AG04450 (cell line): ENCODE measurements around the gene EIPR1. TPM values are rescaled to one million over a fixed set of nuclear protein-coding genes. Genes with fewer than 3 reads are reported as not detected.

Source experiments
- CTCF ChIA-PET: fragments of 300-600, 350-600 bp; formaldehyde crosslinking; extraction: SDS; loops from one replicate; lab custom pipeline; 2022; ENCODE audit warnings: antibody characterized with exemption, inconsistent platforms; lab: Charles Lee
- POLR2A ChIA-PET: fragments of 350-600 bp; formaldehyde crosslinking; extraction: SDS; loops from one replicate; lab custom pipeline; 2021; ENCODE audit warnings: antibody characterized with exemption, inconsistent platforms; lab: Yijun Ruan, JAX
- DNase-seq: peaks from one replicate; pipeline ENCODE4 v3.0.0-alpha.2; 2011; ENCODE audit warnings: low read depth, low spot score
- H3K27ac ChIP-seq: one replicate; pipeline ENCODE4 v1.5.1; 2012; ENCODE audit warnings: low read depth, low read length, control low read depth
- H3K27me3 ChIP-seq: one replicate; pipeline ENCODE4 v1.6.0; 2012; ENCODE audit warnings: low read length; ENCODE audit not compliant: control insufficient read depth, insufficient read depth
- H3K4me3 ChIP-seq: 2 replicates; pipeline ENCODE4 v1.5.1; 2011; ENCODE audit warnings: mild to moderate bottlenecking, low read depth, low read length, control low read depth
- H3K9me3 ChIP-seq: 2 replicates; pipeline ENCODE4 v1.5.1; 2012; ENCODE audit warnings: low read length; ENCODE audit not compliant: control insufficient read depth, insufficient read depth
- CTCF ChIP-seq: IDR thresholded peaks from 2 replicates; pipeline ENCODE4 v1.5.1; 2011; ENCODE audit warnings: low read depth, low read length, control low read depth, inconsistent platforms
- polyA plus RNA-seq: library from polyadenylated mRNA; depleted of rRNA; stranded (reverse); fragments of >200 nt; gene quantifications from 2 replicates; pipeline ENCODE4 v1.2.3, GENCODE V29; 2011

Gene EIPR1
- polyA plus RNA-seq, 1 experiment = 33.2 TPM

- no peak for DNase-seq
- Histone ChIP-seq H3K27me3 (no peaks in the 10 kb centered on the region), H3K9me3 (no peaks in the 10 kb centered on the region), H3K27ac (no peak overlapping the region), H3K4me3 (no peak overlapping the region)
- TF ChIP-seq CTCF = peak; percentile 98
- ChIA-PET POLR2A (interaction anchor here (0.6 kb wide), 1 partner anchor 11 kb away, joined by 3 read pairs; no protein-coding TSS in a partner anchor), CTCF (interaction anchor here (0.6 to 4.0 kb wide), 47 partner anchors 10 to 285 kb away, joined by 3 to 66 read pairs (median 5); partner anchors contain the start of genes EIPR1, RPS7 and TRAPPC12)
These were observed 46.0 kb upstream of the EIPR1 start for GRCh38 chr2:3423492-3424170.

- no peaks in the 10 kb centered on the region for H3K9me3 ChIP-seq
- ChIA-PET CTCF (interaction anchor here (1.0 to 4.0 kb wide), 10 partner anchors 9 to 230 kb away, joined by 3 to 66 read pairs (median 32); no protein-coding TSS in a partner anchor), POLR2A (no interaction called here)
- no peak overlapping the region for H3K27ac ChIP-seq
- no peak overlapping the region for H3K4me3 ChIP-seq
- DNase-seq = no peak
- no peak for TF ChIP-seq CTCF
- H3K27me3 ChIP-seq = no peaks in the 10 kb centered on the region
These were observed 44.7 kb upstream of the EIPR1 start for GRCh38 chr2:3422161-3422779.

DNA sequence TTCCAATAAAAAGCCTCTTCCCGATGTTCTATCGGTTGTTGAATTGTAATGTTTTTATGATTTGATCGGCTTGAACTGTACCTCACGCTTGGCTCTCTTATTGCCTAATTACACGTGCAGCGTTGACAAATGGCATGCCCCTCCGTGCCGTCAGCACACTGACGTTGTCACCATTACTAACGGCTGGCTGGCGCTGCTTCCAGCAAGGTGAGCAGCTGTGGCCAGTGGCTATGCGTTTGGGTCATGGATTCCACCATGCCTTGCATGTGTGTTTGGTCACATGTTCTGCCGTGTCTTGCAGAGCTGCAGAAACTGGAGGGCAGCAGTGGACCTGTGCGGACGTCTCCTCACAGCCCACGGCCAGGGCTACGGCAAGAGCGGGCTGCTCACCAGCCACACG is 44.0 kb upstream of the EIPR1 start:
- POLR2A ChIA-PET = no interaction called here

DNA sequence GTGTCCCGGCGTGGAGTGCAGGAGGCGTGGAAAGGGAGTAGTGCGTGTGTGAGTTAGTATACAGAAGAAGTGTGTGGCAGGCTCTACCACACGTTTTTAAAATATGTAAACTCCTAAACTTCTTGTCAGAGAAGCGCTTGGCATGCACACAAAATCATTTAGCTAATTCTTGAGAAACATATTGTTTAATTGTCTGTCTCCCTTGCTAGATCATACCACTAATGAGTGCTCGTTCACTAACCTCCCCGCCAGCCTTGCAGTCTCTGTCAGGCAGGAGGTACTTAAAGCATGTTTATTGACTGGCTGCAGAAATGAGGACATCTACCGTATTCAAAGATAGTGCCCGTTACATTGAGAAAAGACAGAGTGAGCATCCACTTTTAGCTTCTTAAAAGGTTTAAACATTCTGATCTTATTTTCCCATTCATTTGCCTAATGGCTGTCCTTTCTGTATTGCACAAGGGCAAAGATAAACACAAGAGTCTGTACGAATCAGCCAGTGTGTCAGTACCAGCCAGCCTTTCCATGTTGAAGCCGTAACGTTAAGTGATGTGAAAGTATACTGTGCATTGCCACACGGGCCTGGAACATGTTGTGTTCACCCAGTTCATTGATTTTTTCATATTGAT is 43.3 kb upstream of the EIPR1 start:
- Histone ChIP-seq H3K4me3 (no peak overlapping the region), H3K9me3 (no peaks in the 10 kb centered on the region), H3K27ac (no peak overlapping the region), H3K27me3 (no peaks in the 10 kb centered on the region)
- ChIA-PET CTCF (interaction anchor here (1.0 kb wide), 1 partner anchor 9 kb away, joined by 3 read pairs; no protein-coding TSS in a partner anchor), POLR2A (no interaction called here)
- no peak for DNase-seq
- no peak for TF ChIP-seq CTCF

More for the DNA sequence above, 44.0 kb upstream of the EIPR1 start:
- no peaks in the 10 kb centered on the region for H3K9me3 ChIP-seq
- TF ChIP-seq CTCF = no peak
- no peak overlapping the region for H3K4me3 ChIP-seq
- CTCF ChIA-PET = interaction anchor here (1.0 kb wide), 1 partner anchor 8 kb away, joined by 3 read pairs; no protein-coding TSS in a partner anchor
- H3K27ac ChIP-seq = no peak overlapping the region
- no peak for DNase-seq
- no peaks in the 10 kb centered on the region for H3K27me3 ChIP-seq
